ENCODE measurements around the gene SLC7A8.
"Not testable (repeated sequence)": the region's sequence is repeated elsewhere in the genome, so short reads cannot be mapped to it uniquely, and the experiment has no call there.

The SLC7A8 gene

GRCh38 chr14:23207146-23207540 is 23.7 kb upstream of the SLC7A8 start:
- Histone ChIP-seq H3K27me3 (ENCODE audit: control insufficient read depth in 1 of 2, insufficient read depth in 2 of 2, low read length in 2 of 2) (no peaks in the 10 kb centered on the region), H3K27ac (ENCODE audit: low read depth, low read length) (no peak overlapping the region), H3K4me1 (ENCODE audit: control insufficient read depth in 1 of 2, insufficient read depth in 2 of 2, low read length in 2 of 2) (no peaks in the 10 kb centered on the region), H3K9ac (ENCODE audit: low read depth in 1 of 2, low read length in 2 of 2) (no peak overlapping the region), H3K4me3 (ENCODE audit: low read depth in 1 of 2, low read length in 2 of 2) (no peak overlapping the region), H3K36me3 (ENCODE audit: control insufficient read depth in 1 of 2, insufficient read depth in 2 of 2, low read length in 2 of 2) (no peaks in the 10 kb centered on the region), H3K9me3 (ENCODE audit: control insufficient read depth in 1 of 2, low read length in 2 of 2) (no peaks in the 10 kb centered on the region)

GRCh38 chr14:23206422-23207145 is 23.1 kb upstream of the SLC7A8 start:
- Histone ChIP-seq H3K9ac (ENCODE audit: low read depth in 1 of 2, low read length in 2 of 2) (no peak overlapping the region), H3K4me1 (ENCODE audit: control insufficient read depth in 1 of 2, insufficient read depth in 2 of 2, low read length in 2 of 2) (no peaks in the 10 kb centered on the region), H3K36me3 (ENCODE audit: control insufficient read depth in 1 of 2, insufficient read depth in 2 of 2, low read length in 2 of 2) (no peaks in the 10 kb centered on the region), H3K27me3 (ENCODE audit: control insufficient read depth in 1 of 2, insufficient read depth in 2 of 2, low read length in 2 of 2) (no peaks in the 10 kb centered on the region), H3K27ac (ENCODE audit: low read depth, low read length) (no peak overlapping the region), H3K9me3 (ENCODE audit: control insufficient read depth in 1 of 2, low read length in 2 of 2) (no peaks in the 10 kb centered on the region), H3K4me3 (ENCODE audit: low read depth in 1 of 2, low read length in 2 of 2) (no peak overlapping the region)

- H3K27ac ChIP-seq (ENCODE audit: low read depth, low read length), result no peak overlapping the region
- H3K4me1 ChIP-seq (ENCODE audit: control insufficient read depth in 1 of 2, insufficient read depth in 2 of 2, low read length in 2 of 2), result no peaks in the 10 kb centered on the region
- H3K4me3 ChIP-seq (ENCODE audit: low read depth in 1 of 2, low read length in 2 of 2), result no peak overlapping the region
- no peaks in the 10 kb centered on the region for H3K36me3 ChIP-seq (ENCODE audit: control insufficient read depth in 1 of 2, insufficient read depth in 2 of 2, low read length in 2 of 2)
- H3K9me3 ChIP-seq (ENCODE audit: control insufficient read depth in 1 of 2, low read length in 2 of 2), result no peaks in the 10 kb centered on the region
- H3K9ac ChIP-seq (ENCODE audit: low read depth in 1 of 2, low read length in 2 of 2), result no peak overlapping the region
- no peaks in the 10 kb centered on the region for H3K27me3 ChIP-seq (ENCODE audit: control insufficient read depth in 1 of 2, insufficient read depth in 2 of 2, low read length in 2 of 2)
These were observed 18.5 kb upstream of the SLC7A8 start for GRCh38 chr14:23202001-23202400.

- not testable (repeated sequence) for H3K36me3 ChIP-seq (ENCODE audit: control insufficient read depth in 1 of 2, insufficient read depth in 2 of 2, low read length in 2 of 2); H3K27ac ChIP-seq (ENCODE audit: low read depth, low read length); H3K27me3 ChIP-seq (ENCODE audit: control insufficient read depth in 1 of 2, insufficient read depth in 2 of 2, low read length in 2 of 2); H3K9me3 ChIP-seq (ENCODE audit: control insufficient read depth in 1 of 2, low read length in 2 of 2); H3K9ac ChIP-seq (ENCODE audit: low read depth in 1 of 2, low read length in 2 of 2); H3K4me3 ChIP-seq (ENCODE audit: low read depth in 1 of 2, low read length in 2 of 2); H3K4me1 ChIP-seq (ENCODE audit: control insufficient read depth in 1 of 2, insufficient read depth in 2 of 2, low read length in 2 of 2)
These were observed 15.7 kb upstream of the SLC7A8 start for GRCh38 chr14:23199141-23199540.

- not testable (repeated sequence) for H3K9me3 ChIP-seq (ENCODE audit: control insufficient read depth in 1 of 2, low read length in 2 of 2); H3K36me3 ChIP-seq (ENCODE audit: control insufficient read depth in 1 of 2, insufficient read depth in 2 of 2, low read length in 2 of 2); H3K4me1 ChIP-seq (ENCODE audit: control insufficient read depth in 1 of 2, insufficient read depth in 2 of 2, low read length in 2 of 2); H3K9ac ChIP-seq (ENCODE audit: low read depth in 1 of 2, low read length in 2 of 2); H3K4me3 ChIP-seq (ENCODE audit: low read depth in 1 of 2, low read length in 2 of 2); H3K27me3 ChIP-seq (ENCODE audit: control insufficient read depth in 1 of 2, insufficient read depth in 2 of 2, low read length in 2 of 2); H3K27ac ChIP-seq (ENCODE audit: low read depth, low read length)
These were observed 13.0 kb upstream of the SLC7A8 start for GRCh38 chr14:23196487-23196886.

- H3K9ac ChIP-seq (ENCODE audit: low read depth in 1 of 2, low read length in 2 of 2), result no peak overlapping the region
- H3K4me1 ChIP-seq (ENCODE audit: control insufficient read depth in 1 of 2, insufficient read depth in 2 of 2, low read length in 2 of 2), result no peaks in the 10 kb centered on the region
- no peaks in the 10 kb centered on the region for H3K27me3 ChIP-seq (ENCODE audit: control insufficient read depth in 1 of 2, insufficient read depth in 2 of 2, low read length in 2 of 2)
These were observed 12.2 kb upstream of the SLC7A8 start for GRCh38 chr14:23195552-23196101.

GRCh38 chr14:23193432-23193831 is 10.0 kb upstream of the SLC7A8 start:
- Histone ChIP-seq H3K36me3 (ENCODE audit: control insufficient read depth in 1 of 2, insufficient read depth in 2 of 2, low read length in 2 of 2) (no peaks in the 10 kb centered on the region), H3K9me3 (ENCODE audit: control insufficient read depth in 1 of 2, low read length in 2 of 2) (no peaks in the 10 kb centered on the region), H3K27me3 (ENCODE audit: control insufficient read depth in 1 of 2, insufficient read depth in 2 of 2, low read length in 2 of 2) (no peaks in the 10 kb centered on the region), H3K4me1 (ENCODE audit: control insufficient read depth in 1 of 2, insufficient read depth in 2 of 2, low read length in 2 of 2) (no peaks in the 10 kb centered on the region), H3K27ac (ENCODE audit: low read depth, low read length) (no peak overlapping the region), H3K9ac (ENCODE audit: low read depth in 1 of 2, low read length in 2 of 2) (no peak overlapping the region), H3K4me3 (ENCODE audit: low read depth in 1 of 2, low read length in 2 of 2) (no peak overlapping the region)

More at GRCh38 chr14:23195552-23196101, 12.2 kb upstream of the SLC7A8 start:
- Histone ChIP-seq H3K36me3 (ENCODE audit: control insufficient read depth in 1 of 2, insufficient read depth in 2 of 2, low read length in 2 of 2) (no peaks in the 10 kb centered on the region), H3K9me3 (ENCODE audit: control insufficient read depth in 1 of 2, low read length in 2 of 2) (no peaks in the 10 kb centered on the region), H3K4me3 (ENCODE audit: low read depth in 1 of 2, low read length in 2 of 2) (no peak overlapping the region), H3K27ac (ENCODE audit: low read depth, low read length) (no peak overlapping the region)

- H3K4me3 ChIP-seq (ENCODE audit: low read depth in 1 of 2, low read length in 2 of 2), result no peak overlapping the region
- no peaks in the 10 kb centered on the region for H3K36me3 ChIP-seq (ENCODE audit: control insufficient read depth in 1 of 2, insufficient read depth in 2 of 2, low read length in 2 of 2)
- H3K27ac ChIP-seq (ENCODE audit: low read depth, low read length), result no peak overlapping the region
- H3K4me1 ChIP-seq (ENCODE audit: control insufficient read depth in 1 of 2, insufficient read depth in 2 of 2, low read length in 2 of 2), result peaks cover 5 to 13% of the 10 kb centered on the region in 2 donors
- H3K27me3 ChIP-seq (ENCODE audit: control insufficient read depth in 1 of 2, insufficient read depth in 2 of 2, low read length in 2 of 2), result no peaks in the 10 kb centered on the region
- no peak overlapping the region for H3K9ac ChIP-seq (ENCODE audit: low read depth in 1 of 2, low read length in 2 of 2)
- H3K9me3 ChIP-seq (ENCODE audit: control insufficient read depth in 1 of 2, low read length in 2 of 2), result no peaks in the 10 kb centered on the region
These were observed 4.5 kb upstream of the SLC7A8 start for GRCh38 chr14:23187925-23188324.

GRCh38 chr14:23186913-23187654 is 3.6 kb upstream of the SLC7A8 start:
- H3K9ac ChIP-seq (ENCODE audit: low read depth in 1 of 2, low read length in 2 of 2), result no peak overlapping the region

GRCh38 chr14:23185063-23185462 is 1.6 kb upstream of the SLC7A8 start:
- Histone ChIP-seq H3K36me3 (ENCODE audit: control insufficient read depth in 1 of 2, insufficient read depth in 2 of 2, low read length in 2 of 2) (no peaks in the 10 kb centered on the region), H3K27ac (ENCODE audit: low read depth, low read length) (no peak overlapping the region), H3K27me3 (ENCODE audit: control insufficient read depth in 1 of 2, insufficient read depth in 2 of 2, low read length in 2 of 2) (no peaks in the 10 kb centered on the region), H3K9me3 (ENCODE audit: control insufficient read depth in 1 of 2, low read length in 2 of 2) (no peaks in the 10 kb centered on the region), H3K4me1 (ENCODE audit: control insufficient read depth in 1 of 2, insufficient read depth in 2 of 2, low read length in 2 of 2) (peaks cover 15 to 17% of the 10 kb centered on the region in 2 donors), H3K4me3 (ENCODE audit: low read depth in 1 of 2, low read length in 2 of 2) (no peak overlapping the region), H3K9ac (ENCODE audit: low read depth in 1 of 2, low read length in 2 of 2) (no peak overlapping the region)

More at GRCh38 chr14:23186913-23187654, 3.6 kb upstream of the SLC7A8 start:
- no peak overlapping the region for H3K4me3 ChIP-seq (ENCODE audit: low read depth in 1 of 2, low read length in 2 of 2)
- no peaks in the 10 kb centered on the region for H3K27me3 ChIP-seq (ENCODE audit: control insufficient read depth in 1 of 2, insufficient read depth in 2 of 2, low read length in 2 of 2)
- no peak overlapping the region for H3K27ac ChIP-seq (ENCODE audit: low read depth, low read length)
- H3K9me3 ChIP-seq (ENCODE audit: control insufficient read depth in 1 of 2, low read length in 2 of 2), result no peaks in the 10 kb centered on the region
- peaks cover 7 to 13% of the 10 kb centered on the region in 2 donors for H3K4me1 ChIP-seq (ENCODE audit: control insufficient read depth in 1 of 2, insufficient read depth in 2 of 2, low read length in 2 of 2)
- H3K36me3 ChIP-seq (ENCODE audit: control insufficient read depth in 1 of 2, insufficient read depth in 2 of 2, low read length in 2 of 2), result no peaks in the 10 kb centered on the region

Data from duodenal mucosa (tissue), 2 donors.